GM18520 (cell line): ENCODE data around the gene NME9.
A peak's percentile ranks its signal among the peaks of the same experiment; 100 is the strongest.
"Not testable (repeated sequence)": the region's sequence is repeated elsewhere in the genome, so short reads cannot be mapped to it uniquely, and the experiment has no call there.

Experiments used
- ATAC-seq: cut with Tn5 transposase; IDR thresholded peaks from one replicate; pipeline ENCODE4 v1.9.1; 2021; ENCODE audit not compliant: unreplicated experiment

Gene NME9, protein sequence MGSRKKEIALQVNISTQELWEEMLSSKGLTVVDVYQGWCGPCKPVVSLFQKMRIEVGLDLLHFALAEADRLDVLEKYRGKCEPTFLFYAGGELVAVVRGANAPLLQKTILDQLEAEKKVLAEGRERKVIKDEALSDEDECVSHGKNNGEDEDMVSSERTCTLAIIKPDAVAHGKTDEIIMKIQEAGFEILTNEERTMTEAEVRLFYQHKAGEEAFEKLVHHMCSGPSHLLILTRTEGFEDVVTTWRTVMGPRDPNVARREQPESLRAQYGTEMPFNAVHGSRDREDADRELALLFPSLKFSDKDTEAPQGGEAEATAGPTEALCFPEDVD

DNA sequence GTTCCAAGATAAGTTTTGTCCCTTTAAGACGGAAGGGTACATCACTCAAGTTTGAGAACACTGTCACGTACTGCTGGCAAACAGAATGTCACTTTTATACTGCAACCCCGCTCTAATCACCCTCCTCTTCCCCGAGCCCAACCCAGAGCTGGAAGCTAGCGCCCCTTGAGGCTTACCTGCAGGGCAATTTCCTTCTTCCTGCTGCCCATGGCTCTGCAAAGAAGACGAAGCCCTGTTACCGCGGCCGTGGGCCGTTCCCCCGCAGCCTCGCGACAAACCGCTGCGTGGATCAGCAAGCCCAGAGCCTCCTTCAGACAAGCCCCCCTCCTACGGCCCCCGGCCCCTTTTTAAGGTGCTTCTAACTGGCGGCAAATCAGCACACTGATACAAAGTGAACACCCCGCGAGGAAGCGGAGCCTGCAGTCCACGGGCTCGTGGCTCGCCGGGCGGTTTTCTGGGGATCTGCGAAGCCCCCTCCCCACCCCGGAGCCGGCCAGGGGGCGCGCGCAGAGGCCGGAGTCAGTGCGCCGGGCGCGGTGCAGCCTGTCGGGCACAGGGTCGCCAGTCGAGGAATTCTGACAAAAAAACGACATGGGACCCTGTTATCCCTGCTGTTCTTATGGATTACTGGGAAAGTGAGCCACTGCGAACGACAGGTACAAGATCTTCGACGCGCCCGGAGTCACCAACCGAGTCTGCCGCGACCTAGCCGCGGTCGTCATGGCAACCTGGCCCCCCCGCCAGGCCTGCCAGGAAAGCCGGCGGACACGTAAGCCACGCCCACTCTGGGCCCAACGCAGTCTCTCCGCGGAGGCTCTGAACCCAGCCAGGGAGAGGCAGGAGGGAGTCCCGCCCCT lies at the start of gene NME9:
NME9 (minus strand) TSS at position 725 of the 857 bp plus-strand sequence; CDS start at position 209, 516 bp downstream.
- peak; percentile 60 for ATAC-seq

DNA sequence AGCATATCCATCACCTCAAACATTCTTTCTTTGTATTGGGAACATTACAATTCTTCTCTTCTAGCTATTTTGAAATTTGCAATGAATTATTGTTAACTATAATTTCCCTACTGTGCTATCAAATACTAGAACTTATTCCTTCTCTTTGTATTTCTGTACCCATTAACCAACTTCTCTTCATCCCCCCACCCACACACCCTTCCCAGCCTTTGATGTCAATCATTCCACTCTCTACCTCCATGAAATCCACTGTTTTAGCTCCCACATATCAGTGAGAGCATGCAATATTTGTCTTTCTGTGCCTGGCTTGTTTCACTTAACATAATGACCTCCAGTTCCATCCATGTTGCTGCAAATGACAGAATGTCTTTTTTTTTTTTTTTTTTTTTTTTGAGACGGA lies 49.3 kb upstream of the NME9 start:
- ATAC-seq: no peak

DNA sequence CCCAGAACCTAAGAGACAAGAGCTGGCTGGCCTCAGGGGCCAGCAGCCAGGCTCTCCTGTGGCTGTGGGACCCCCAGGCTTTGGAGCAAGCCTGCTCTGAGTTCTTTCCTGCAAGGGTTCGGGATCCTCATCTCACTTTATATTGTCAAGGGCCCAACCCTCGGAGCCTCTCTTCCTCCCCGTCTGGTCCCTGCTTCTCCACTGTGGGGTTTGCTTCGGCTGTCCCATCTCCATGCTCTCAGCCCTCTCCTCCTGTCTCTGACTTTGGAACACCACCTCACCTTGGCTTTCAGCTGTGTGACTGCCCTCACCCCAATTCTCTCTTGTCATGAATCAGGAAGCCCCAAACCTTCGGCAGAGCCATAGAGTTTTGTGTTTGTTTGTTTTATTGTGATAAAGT lies 48.7 kb upstream of the NME9 start:
- ATAC-seq: no peak

DNA sequence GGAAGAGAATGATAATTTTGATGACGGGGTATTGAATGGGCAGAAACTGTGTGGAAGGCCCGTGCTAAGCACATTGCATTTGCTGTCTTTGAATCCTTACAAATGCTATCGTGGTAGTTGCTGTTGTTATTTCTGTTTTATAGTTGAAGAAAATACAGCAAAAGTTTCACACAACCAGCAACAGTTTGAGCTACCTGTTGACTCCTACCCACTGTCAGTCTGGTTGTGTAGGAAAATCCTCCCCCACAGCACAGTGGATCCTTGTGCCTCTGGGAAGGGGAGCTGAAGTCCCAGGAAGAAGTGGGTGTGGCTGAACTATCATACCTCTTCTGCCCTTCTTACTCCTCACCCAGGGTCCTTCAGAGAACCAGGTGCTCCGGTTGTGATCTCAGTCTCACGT lies 48.2 kb upstream of the NME9 start:
- ATAC-seq: no peak

DNA sequence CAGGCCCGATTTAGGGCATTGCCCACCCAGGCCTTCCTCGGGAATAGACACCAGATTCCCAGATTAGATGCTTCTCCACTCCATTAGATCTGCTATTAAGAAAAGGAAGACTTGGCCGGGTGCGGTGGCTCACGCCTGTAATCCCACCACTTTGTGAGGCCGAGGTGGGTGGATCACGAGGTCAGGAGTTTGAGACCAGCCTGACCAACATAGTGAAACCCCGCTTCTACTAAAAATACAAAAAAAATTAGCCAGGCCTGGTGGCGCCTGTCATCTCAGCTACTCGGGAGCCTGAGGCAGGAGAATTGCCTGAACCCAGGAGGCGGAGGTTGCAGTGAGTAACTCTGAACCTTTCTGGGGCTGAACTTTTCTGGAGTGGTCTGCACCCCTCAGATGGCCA lies 47.6 kb upstream of the NME9 start:
- not testable (repeated sequence) for ATAC-seq

DNA sequence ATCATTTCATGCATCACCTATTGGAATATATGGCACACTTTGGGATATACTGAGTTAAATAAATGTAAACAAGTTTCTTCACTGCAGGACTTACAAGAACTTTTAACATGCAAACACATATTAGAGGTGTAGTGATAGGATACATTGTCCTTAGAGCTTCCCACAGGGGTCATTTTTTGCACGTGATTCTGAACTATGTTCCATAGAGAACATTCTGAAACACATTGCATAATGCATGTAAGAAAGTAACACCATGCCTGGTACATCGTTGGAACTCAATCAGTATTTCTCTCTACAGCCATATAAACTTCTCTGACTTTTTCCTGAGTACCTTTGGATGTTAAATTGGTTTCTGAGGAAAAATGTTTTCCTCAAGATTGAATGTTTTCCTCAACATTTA lies 47.0 kb upstream of the NME9 start:
- ATAC-seq: no peak

DNA sequence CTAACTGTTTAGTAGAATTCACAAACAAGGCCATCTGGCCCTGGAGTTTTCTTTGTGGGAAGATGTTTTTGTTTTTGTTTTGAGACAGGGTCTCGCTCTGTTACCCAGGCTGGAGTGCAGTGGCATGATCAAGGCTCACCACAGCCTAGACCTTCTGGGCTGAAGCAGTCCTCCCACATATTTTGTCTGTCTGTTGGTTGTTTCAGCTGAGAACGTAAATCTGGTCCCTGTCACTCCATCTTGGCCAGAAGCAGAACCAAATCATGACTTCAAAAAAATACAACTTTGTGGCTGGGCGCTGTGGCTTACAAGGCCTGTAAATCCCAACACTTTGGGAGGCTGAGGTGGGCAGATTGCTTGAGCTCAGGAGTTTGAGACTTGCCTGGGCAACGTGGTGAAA lies 45.8 kb upstream of the NME9 start:
- ATAC-seq: no peak

DNA sequence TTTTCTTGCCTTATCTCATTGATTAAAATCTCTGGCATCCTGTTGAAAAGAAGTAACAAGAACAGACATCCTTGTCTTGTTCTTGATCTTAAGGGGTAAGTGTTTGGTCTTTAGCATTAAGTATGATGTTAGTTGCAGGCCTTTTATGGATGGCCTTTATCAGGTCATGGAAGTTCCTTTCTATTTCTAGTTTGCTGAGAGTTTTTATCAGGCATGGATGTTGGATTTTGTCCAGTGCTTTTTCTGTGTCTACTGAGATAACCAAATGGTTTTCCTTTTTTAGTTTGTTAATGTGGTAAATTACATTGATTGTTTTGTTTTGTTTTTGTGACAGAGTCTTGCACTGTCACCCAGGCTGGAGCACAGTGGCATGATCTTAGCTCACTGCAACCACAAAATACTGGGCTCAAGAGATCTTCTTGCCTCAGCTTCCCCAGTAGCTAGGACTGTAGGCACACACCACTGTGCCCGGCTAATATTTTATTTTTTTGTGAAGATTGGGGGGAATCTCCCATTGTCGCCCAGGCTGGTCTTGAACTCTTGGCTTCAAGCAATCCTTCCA lies 45.0 kb upstream of the NME9 start:
- ATAC-seq: no peak

DNA sequence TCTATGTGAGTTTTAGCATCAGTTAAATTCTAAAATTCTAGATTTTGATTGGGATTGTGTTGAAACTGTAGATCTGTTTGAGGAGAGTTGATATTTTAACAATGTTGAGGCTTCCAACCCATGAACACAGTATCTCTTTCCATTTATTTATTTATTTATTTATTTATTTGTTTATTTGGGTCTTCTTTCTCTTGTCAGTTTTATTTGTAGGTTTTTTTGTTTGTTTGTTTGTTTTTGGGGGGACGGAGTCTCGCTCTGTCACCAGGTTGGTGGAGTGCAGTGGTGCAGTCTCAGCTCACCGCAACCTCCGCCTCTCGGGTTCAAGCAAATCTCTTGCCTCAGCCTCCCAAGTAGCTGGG lies 44.1 kb upstream of the NME9 start:
- ATAC-seq: no peak

DNA sequence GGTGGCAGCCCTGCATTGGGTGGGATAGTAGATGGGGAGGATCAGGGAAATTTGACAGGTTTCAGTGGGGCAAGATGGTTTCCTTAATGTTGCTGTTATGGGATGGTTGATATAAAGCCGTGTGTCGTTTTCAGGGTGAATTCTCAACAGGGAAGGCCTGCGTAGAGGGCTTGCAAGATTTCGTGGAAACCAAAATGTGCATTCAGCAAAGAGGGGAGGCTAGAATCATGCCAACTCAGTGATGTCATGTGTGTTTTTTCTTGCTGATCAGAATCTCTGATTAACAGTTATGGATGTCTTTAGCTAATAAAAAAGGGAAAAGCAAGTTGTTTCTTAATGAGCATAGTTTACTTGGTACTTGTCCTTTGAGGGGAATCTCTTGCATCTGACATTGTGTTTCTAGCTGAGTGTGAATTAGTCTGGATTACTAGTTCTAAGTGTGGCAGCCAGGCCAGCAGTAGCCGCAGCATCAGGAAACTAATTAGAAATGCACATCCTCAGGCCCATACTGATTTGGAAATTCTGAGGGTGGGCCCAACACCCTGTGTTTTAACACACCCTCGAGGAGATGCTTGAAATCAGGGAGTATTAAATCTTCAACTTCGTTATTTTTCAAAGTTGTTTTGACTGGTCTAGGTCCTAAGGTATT lies 43.6 kb upstream of the NME9 start:
- no peak for ATAC-seq

DNA sequence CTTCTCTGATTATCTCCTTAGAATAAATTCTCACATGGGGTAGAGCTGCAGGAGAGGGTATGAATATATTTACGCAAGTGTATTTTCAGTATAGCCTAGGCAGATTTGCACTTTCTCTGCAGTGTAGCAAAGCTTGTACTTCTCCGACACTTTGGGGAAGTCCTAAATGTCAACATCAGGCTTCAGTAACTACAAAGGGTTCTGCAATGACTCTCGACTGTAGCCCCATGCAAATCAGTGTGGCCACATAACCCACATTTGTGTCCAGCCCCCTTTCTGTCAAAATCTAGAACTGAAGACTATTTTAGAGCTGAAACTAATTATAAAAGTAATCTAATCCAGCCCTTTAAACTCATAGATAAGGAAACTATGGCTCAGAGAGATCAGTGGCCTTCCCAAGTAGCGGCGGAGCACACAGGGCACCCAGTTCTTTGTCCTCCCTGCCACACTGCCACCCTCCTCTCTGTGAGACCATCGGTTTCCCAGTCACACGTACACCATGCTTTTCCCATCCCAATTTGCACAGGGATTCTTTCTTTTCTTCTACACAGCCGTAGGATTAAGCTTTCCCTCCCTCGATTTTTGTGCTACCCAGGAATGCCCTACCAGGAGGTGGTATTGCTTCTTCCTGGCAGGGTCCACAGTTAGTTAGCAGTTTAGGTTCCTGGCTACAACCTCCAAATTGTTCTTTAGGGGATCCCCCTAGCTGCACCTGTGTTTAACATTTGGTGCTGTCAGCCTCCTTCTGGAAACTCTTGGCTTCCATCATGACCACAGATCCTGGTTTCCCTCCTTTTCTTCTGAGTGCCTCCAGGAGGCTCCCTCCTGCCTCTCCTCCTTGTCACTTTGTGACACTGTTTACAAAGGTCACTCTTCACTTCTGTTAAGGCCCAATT lies 41.7 kb upstream of the NME9 start:
- ATAC-seq: peak; percentile 99

DNA sequence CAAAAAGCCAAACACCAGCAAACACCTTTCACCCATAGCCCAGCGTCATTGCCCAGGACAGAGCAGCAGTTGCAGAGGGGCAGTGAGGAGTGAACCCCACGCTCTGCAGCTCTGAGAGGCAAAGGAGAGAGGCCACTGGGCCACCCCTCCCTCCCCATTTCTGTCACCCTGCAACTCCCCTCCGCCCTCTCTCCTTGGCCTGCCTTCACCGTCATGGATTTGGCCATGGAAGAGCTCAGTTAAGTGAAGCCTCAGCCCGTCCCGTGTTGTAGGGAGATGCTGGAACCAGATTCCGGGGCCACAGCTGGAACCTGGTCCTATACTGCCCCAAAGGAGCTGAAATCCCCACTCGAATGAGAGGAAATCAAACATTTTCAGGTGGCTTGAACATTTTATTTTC lies 40.7 kb upstream of the NME9 start:
- ATAC-seq: no peak

DNA sequence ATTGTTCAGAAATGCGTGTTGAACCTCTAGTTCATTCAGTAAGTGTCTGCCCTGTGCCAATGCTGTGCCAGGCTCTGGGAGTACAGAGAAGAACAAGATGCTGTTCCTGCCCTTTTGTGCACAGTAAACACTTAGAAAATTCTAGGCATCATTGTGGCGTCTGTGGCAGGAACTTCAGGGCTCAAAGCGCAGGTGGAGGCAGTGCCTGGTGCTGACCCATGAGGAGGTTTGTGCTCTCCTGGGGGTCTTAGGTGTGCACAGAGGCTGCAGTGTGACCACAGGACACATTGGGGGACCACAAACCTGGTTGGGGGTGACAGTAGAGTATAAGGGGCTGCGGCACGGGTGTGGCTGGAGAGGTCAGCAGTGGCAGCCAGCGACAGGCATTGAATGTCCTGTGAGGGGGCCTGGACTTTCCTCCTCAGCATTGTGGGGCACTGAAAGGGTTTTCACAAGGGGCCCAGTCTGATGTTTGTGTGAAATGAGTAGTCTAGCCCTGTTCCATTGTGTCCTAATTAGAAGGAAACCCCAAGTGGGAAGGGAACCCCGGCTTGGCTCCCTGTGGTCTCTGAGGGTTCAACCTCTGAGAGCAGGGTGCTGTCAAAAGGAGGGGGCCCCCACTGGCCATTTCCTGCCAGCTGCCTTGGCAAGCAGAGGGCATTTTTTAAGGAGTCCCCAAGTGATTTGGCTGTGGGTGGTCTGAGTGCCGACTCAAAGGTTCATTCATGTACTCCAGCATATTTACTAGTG lies 39.7 kb upstream of the NME9 start:
- no peak for ATAC-seq

DNA sequence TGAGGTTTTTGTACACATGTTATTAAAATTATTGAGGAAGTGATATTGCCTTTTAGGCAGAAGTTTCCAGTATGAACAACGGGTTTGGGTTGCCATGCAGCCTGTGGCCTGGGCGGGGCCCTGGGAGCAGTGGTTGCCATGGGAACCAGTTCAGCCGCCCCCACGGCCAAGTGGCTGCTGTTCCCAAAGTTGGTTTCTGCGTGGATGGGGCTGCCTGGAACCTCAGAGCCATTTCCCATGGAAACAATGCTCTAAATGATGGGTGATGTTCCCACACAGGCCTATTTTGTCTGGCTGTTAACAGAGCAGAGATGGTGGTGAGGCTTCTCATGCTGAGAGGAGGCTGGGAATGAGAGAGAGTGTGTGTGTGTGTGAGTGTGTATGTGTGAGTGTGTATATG lies 38.3 kb upstream of the NME9 start:
- no peak for ATAC-seq

DNA sequence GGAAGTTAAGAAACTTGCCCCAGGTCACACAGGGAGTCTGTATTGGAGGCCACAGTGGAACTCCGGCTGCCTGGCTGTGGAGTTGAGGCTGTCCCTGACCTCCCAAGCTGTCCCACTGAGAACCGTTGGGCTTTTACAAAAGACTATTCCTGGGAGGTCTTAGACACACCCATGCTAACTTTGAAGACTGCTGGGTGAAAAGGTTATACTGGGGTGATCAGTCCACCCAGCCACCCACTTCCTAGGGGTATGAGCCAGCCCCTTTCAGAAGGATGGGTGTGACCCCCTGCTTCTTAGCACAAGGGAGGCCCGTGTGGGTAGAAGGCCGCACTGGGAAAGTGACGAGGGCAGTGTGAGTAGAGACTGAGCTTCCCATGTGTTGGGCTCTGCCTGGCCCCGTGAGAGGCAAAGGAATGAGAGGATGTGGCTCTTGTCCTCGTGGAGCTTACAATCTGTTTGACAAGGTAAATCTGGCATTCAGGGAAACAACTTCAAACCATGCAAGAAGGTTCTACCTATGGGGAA lies 37.7 kb upstream of the NME9 start:
- ATAC-seq: no peak

DNA sequence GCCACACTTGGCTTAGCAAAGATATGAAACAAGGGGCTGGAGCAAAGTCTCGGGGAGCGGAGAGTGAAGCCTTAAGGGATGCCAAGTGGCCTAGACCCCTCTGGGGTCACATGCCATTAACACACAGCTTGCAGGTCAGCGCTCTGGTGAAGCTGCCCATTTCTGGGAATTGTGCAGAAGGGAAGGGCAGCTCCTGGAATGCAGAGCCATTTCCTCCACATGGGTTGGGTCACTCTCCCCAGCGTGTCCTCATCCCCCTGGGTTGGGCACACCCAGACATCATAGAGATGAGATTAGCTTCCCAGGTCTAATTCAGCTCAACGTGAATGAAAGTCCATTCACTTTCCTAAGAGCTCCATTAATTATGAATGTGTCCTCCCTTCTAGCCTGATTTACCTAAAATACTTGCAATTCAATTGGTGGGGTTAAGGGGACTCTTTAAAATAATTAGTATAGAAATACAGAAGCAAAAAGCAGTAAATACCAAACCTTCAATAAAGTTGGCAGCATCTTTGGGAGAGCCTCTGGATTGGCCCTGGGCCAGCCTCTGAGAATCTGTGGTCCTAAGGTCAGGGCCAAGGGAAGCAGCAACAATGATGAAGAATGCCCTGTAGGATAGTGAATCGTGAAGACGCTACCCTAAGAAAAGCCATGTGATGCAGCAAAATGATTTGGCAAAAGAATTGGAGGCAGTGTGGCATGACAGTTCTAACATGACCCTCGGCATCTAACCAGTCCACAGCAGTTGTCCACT lies 36.5 kb upstream of the NME9 start:
- ATAC-seq: no peak

DNA sequence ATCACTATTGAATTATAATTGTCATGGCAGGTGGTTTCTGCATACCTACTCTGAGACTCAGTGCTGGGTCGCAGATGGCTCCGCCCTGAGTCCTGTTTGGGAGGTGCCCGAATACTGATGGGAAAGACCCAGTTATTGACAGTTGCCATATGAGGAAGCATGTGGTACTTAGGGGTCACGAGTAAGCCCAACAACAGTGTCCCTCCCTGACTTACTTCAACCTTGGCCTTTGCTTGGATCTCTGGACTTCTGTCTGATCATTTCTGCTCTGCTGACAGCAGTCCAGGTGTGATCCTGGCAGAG lies 35.6 kb upstream of the NME9 start:
- ATAC-seq: no peak

DNA sequence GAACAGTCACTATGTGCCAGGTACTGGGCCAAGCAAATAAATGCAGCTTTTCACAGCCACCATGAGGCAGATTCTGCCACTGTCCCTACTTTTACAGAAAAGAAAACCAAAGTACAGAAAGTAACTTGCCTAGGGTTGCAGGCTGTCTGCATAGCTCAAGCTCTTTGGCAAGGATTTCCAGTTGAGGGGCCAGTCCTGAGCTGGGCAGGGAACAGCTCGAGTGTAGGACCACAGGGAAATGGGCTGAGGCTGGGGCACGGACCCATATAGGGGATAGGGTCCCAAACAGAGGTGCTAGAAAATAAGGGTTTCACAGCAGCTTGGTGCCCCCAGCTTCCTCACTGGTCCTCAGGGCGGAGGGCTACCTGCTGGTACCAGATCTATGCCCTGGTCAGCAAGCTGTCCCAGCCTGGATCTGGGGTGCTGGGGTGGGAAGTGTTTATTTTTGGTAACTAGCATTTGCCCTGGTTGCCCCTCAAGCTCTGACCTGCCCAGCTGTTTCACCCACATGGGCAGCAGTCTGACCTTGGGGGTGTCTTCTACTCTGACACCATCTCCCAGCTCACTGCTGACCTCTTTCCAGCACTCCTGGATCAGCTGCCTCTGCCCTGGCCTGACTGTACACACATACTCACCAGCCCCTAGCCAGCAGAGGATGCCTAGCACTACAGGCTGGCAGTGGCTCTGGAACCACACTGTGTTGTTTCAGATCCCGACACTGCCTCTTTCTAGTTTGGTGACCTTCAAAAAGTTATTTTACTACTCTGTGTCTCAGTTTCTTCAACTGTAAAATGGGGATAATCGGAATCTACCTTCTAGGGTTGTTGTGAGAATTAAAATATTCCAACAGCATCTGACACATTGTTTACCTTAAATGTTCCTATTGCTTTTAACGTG lies 35.0 kb upstream of the NME9 start:
- ATAC-seq: no peak
